ENCODE data around the gene VCL. TPM values are rescaled to one million over a fixed set of nuclear protein-coding genes. Genes with fewer than 3 reads are reported as not detected.

Gene VCL
- total RNA-seq, 1 experiment from 2014 or later = 92.2 TPM

DNA sequence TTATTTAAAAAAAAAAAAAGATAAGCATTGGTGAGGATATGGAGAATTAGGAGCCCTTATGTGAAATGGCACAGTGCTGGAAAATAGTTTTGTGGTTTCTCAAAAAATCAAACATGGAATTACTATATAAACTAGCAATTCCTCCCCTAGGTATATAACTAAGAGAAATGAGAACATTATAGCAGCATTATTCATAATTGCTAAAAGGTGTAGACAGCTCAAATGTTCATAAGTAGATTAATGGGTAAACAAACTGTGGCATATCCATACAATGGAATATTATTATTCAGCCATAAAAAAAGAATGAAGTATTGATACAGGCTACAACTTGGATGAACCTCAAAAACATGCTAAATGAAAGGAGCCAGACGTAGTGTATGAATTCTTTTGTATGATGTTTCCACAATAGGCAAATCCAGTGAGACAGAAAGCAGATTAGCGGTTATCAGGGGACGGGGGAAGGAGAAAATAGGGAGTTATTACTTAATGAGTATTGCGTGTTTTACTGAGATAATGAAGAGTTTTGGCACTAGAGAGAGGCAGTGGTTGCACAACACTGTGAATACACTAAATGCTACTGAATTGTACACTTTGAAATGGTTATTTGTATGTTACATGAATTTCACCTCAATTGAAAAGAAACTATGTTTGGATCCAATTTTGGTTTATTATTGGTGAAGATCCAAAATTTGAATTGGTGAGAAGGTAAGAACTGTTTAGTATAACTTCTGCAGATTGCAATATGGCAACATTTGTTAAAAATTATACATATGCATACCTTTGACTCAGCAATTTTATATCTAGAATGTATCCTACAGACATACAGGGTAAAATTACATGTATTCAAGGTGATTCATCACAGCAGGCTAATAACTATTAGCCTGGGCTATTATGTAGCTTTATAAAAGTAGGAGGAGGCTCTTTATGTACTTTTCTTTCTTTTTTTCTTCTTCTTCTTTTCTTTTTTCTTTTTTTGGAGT is 69.7 kb downstream of the VCL start:
- Histone ChIP-seq H3K4me1 (no peaks in the 10 kb centered on the region), H3K4me3 (ENCODE audit: low read depth, low read length) (no peak overlapping the region), H3K27me3 (replicated peaks; ENCODE audit: control insufficient read depth, insufficient read depth, low read length) (no peaks in the 10 kb centered on the region), H3K36me3 (ENCODE audit: control insufficient read depth, insufficient read depth, low read length) (no peaks in the 10 kb centered on the region), H3K9me3 (no peaks in the 10 kb centered on the region)
- Mint-ChIP-seq H3K4me3 (ENCODE audit: unreplicated experiment) (no peak overlapping the region), H3K27me3 (ENCODE audit: insufficient read depth, unreplicated experiment) (no peaks in the 10 kb centered on the region), H3K36me3 (ENCODE audit: insufficient read depth, unreplicated experiment) (peaks cover 29% of the 10 kb centered on the region), H3K27ac (ENCODE audit: unreplicated experiment) (no peak overlapping the region), H3K4me1 (ENCODE audit: low read depth, unreplicated experiment) (no peaks in the 10 kb centered on the region), H3K9me3 (ENCODE audit: unreplicated experiment) (no peaks in the 10 kb centered on the region)
- ChIA-PET CTCF (no interaction called here), POLR2A (no interaction called here)
- TF ChIP-seq, protein P1, sequence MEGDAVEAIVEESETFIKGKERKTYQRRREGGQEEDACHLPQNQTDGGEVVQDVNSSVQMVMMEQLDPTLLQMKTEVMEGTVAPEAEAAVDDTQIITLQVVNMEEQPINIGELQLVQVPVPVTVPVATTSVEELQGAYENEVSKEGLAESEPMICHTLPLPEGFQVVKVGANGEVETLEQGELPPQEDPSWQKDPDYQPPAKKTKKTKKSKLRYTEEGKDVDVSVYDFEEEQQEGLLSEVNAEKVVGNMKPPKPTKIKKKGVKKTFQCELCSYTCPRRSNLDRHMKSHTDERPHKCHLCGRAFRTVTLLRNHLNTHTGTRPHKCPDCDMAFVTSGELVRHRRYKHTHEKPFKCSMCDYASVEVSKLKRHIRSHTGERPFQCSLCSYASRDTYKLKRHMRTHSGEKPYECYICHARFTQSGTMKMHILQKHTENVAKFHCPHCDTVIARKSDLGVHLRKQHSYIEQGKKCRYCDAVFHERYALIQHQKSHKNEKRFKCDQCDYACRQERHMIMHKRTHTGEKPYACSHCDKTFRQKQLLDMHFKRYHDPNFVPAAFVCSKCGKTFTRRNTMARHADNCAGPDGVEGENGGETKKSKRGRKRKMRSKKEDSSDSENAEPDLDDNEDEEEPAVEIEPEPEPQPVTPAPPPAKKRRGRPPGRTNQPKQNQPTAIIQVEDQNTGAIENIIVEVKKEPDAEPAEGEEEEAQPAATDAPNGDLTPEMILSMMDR (IDR thresholded peaks at IDR 0.05; ENCODE audit: insufficient read depth in 1 of 2, low read depth in 1 of 2, low read length in 1 of 2, severe bottlenecking in 1 of 2, unreplicated experiment in 1 of 2) = no peak
- DNase-seq = no peak
- intact Hi-C loops (cut with micrococcal nuclease; ENCODE audit: unreplicated experiment) = no loop called here
- no TSS peak for BruUV-seq (replicated peaks)

DNA sequence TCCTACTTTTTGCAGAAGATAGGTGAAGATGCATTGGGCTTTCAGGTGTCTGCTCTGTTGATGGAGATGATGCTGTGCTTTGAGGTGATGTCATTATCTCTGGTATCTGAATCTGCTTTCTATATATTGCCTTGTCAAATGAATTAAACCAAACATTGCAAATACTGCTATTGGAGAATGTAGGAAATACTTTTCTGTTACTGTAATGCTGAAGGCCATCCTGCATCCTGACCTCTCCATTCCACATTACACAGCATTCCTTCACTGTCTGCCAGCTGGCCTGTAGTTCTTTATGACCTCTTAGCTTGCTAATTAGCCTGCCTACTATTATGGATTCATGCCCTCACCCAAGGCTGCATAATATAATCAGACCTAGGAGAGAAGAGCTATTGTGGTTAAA is 73.2 kb downstream of the VCL start:
- no peak overlapping the region for H3K27ac Mint-ChIP-seq (ENCODE audit: unreplicated experiment)
- H3K4me1 Mint-ChIP-seq (ENCODE audit: low read depth, unreplicated experiment) = no peaks in the 10 kb centered on the region
- H3K4me3 Mint-ChIP-seq (ENCODE audit: unreplicated experiment) = no peak overlapping the region
- DNase-seq = no peak
- no peaks in the 10 kb centered on the region for H3K9me3 Mint-ChIP-seq (ENCODE audit: unreplicated experiment)
- TF ChIP-seq, protein P1 (IDR thresholded peaks at IDR 0.05; ENCODE audit: insufficient read depth in 1 of 2, low read depth in 1 of 2, low read length in 1 of 2, severe bottlenecking in 1 of 2, unreplicated experiment in 1 of 2) = no peak
- H3K36me3 ChIP-seq (ENCODE audit: control insufficient read depth, insufficient read depth, low read length) = no peaks in the 10 kb centered on the region
- peaks cover 30% of the 10 kb centered on the region for H3K36me3 Mint-ChIP-seq (ENCODE audit: insufficient read depth, unreplicated experiment)
- no peak overlapping the region for H3K4me3 ChIP-seq (ENCODE audit: low read depth, low read length)
- CTCF ChIA-PET = no interaction called here
- H3K27me3 Mint-ChIP-seq (ENCODE audit: insufficient read depth, unreplicated experiment) = no peaks in the 10 kb centered on the region
- intact Hi-C loops (cut with micrococcal nuclease; ENCODE audit: unreplicated experiment) = no loop called here
- H3K4me1 ChIP-seq = no peaks in the 10 kb centered on the region
- no peaks in the 10 kb centered on the region for H3K27me3 ChIP-seq (replicated peaks; ENCODE audit: control insufficient read depth, insufficient read depth, low read length)
- no peaks in the 10 kb centered on the region for H3K9me3 ChIP-seq
- no TSS peak for BruUV-seq (replicated peaks)
- POLR2A ChIA-PET = interaction anchor here (0.5 kb wide), 1 partner anchor 13 kb away, joined by 6 read pairs; no protein-coding TSS in a partner anchor

- H3K27me3 Mint-ChIP-seq (ENCODE audit: insufficient read depth, unreplicated experiment) = no peaks in the 10 kb centered on the region
- no peaks in the 10 kb centered on the region for H3K4me1 Mint-ChIP-seq (ENCODE audit: low read depth, unreplicated experiment)
- peaks cover 32% of the 10 kb centered on the region for H3K36me3 Mint-ChIP-seq (ENCODE audit: insufficient read depth, unreplicated experiment)
- no peak overlapping the region for H3K4me3 ChIP-seq (ENCODE audit: low read depth, low read length)
- DNase-seq = no peak
- no peaks in the 10 kb centered on the region for H3K27me3 ChIP-seq (replicated peaks; ENCODE audit: control insufficient read depth, insufficient read depth, low read length)
- no TSS peak for BruUV-seq (replicated peaks)
- H3K4me3 Mint-ChIP-seq (ENCODE audit: unreplicated experiment) = no peak overlapping the region
- no peaks in the 10 kb centered on the region for H3K36me3 ChIP-seq (ENCODE audit: control insufficient read depth, insufficient read depth, low read length)
- ChIA-PET CTCF (no interaction called here), POLR2A (no interaction called here)
- no peaks in the 10 kb centered on the region for H3K9me3 ChIP-seq
- no peak overlapping the region for H3K27ac Mint-ChIP-seq (ENCODE audit: unreplicated experiment)
- peaks cover 3% of the 10 kb centered on the region; the same call in 1 of the 2 replicates for H3K4me1 ChIP-seq
- H3K9me3 Mint-ChIP-seq (ENCODE audit: unreplicated experiment) = no peaks in the 10 kb centered on the region
- intact Hi-C loops (cut with micrococcal nuclease; ENCODE audit: unreplicated experiment) = no loop called here
- TF ChIP-seq, protein P1 (IDR thresholded peaks at IDR 0.05; ENCODE audit: insufficient read depth in 1 of 2, low read depth in 1 of 2, low read length in 1 of 2, severe bottlenecking in 1 of 2, unreplicated experiment in 1 of 2) = no peak
These were observed 74.6 kb downstream of the VCL start for GRCh38 chr10:74072503-74072902.
